MM.1S (cell line): ENCODE measurements around the gene MROH7.

ENCODE experiments used
- DNase-seq: peaks from one replicate; pipeline ENCODE4 v3.0.0-alpha.2; 2015
- H2AFZ ChIP-seq: fragments of 300-600 bp; sonication (generic); 2 replicates; pipeline ENCODE4 v1.6.0; 2016; ENCODE audit warnings: antibody characterized with exemption, low read length
- H3F3A ChIP-seq: fragments of 300-600 bp; sonication (generic); 2 replicates; pipeline ENCODE4 v1.6.1; 2016; ENCODE audit warnings: mild to moderate bottlenecking, antibody characterized with exemption, low read length, moderate library complexity, mixed read lengths; ENCODE audit not compliant: insufficient read depth
- H3K27ac ChIP-seq: fragments of 300-600 bp; sonication (generic); 2 replicates; pipeline ENCODE4 v1.5.1; 2016; ENCODE audit warnings: mild to moderate bottlenecking, low read length
- H3K27me3 ChIP-seq: fragments of 300-600 bp; sonication (generic); replicated peaks from 2 replicates; pipeline ENCODE4 v1.6.0; 2016; ENCODE audit warnings: low read length; ENCODE audit not compliant: insufficient read depth
- H3K36me3 ChIP-seq: fragments of 300-600 bp; sonication (generic); replicated peaks from 2 replicates; pipeline ENCODE4 v1.6.1; 2016; ENCODE audit warnings: mild to moderate bottlenecking, low read length, mixed read lengths; ENCODE audit not compliant: insufficient read depth
- H3K4me1 ChIP-seq: fragments of 300-600 bp; sonication (generic); 2 replicates; pipeline ENCODE4 v1.6.1; 2016; ENCODE audit warnings: low read length, mixed read lengths
- H3K4me2 ChIP-seq: fragments of 300-600 bp; sonication (generic); 2 replicates; pipeline ENCODE4 v1.6.0; 2016; ENCODE audit warnings: low read depth, low read length
- H3K4me3 ChIP-seq: fragments of 300-600 bp; sonication (generic); 2 replicates; pipeline ENCODE4 v1.5.1; 2016; ENCODE audit warnings: low read length, mixed read lengths
- H3K79me2 ChIP-seq: fragments of 300-600 bp; sonication (generic); 2 replicates; pipeline ENCODE4 v1.6.1; 2016; ENCODE audit warnings: mixed run types, low read length, mixed read lengths
- H3K9ac ChIP-seq: fragments of 300-600 bp; sonication (generic); 2 replicates; pipeline ENCODE4 v1.6.1; 2016; ENCODE audit warnings: low read length, mixed read lengths
- H3K9me2 ChIP-seq: fragments of 300-600 bp; sonication (generic); replicated peaks from 2 replicates; pipeline ENCODE4 v1.6.1; 2016; ENCODE audit warnings: mild to moderate bottlenecking, low read length, mixed read lengths; ENCODE audit not compliant: insufficient read depth
- H3K9me3 ChIP-seq: fragments of 300-600 bp; sonication (generic); replicated peaks from 2 replicates; pipeline ENCODE4 v1.6.1; 2016; ENCODE audit warnings: mild to moderate bottlenecking, low read length, mixed read lengths; ENCODE audit not compliant: insufficient read depth
- H4K20me1 ChIP-seq: fragments of 300-600 bp; sonication (generic); 2 replicates; pipeline ENCODE4 v1.6.1; 2016; ENCODE audit warnings: mild to moderate bottlenecking, low read length, moderate library complexity, mixed read lengths; ENCODE audit not compliant: insufficient read depth
- EZH2 ChIP-seq: fragments of 300-600 bp; sonication (generic); optimal IDR thresholded peaks from 2 replicates; pipeline ENCODE3; 2017; ENCODE audit warnings: low read depth, mild to moderate bottlenecking, antibody characterized with exemption, low read length, mixed read lengths
- EZH2phosphoT487 ChIP-seq: fragments of 300-600 bp; sonication (generic); IDR thresholded peaks from 2 replicates; pipeline ENCODE4 v1.6.1; 2018; ENCODE audit warnings: antibody characterized with exemption, low read length
- TF ChIP-seq, protein P1 (sequence below): fragments of 300-600 bp; sonication (generic); IDR thresholded peaks from 2 replicates; pipeline ENCODE4 v1.5.1; 2016; ENCODE audit warnings: antibody characterized with exemption, low read length, mixed read lengths

MROH7 gene

GRCh38 chr1:54721719-54722118 is 80.1 kb downstream of the MROH7 start:
- Histone ChIP-seq H3K9me2 (no peaks in the 10 kb centered on the region), H3K9ac (no peak overlapping the region), H3K27ac (no peak overlapping the region), H2AFZ (no peak overlapping the region), H3K36me3 (peaks cover 3% of the 10 kb centered on the region; the same call in 1 of the 2 replicates), H3K79me2 (peaks cover 18% of the 10 kb centered on the region), H3K9me3 (no peaks in the 10 kb centered on the region), H3K4me3 (no peak overlapping the region), H3K4me1 (peaks cover 1% of the 10 kb centered on the region; the same call in 1 of the 2 replicates), H3F3A (no peaks in the 10 kb centered on the region), H4K20me1 (no peaks in the 10 kb centered on the region), H3K27me3 (no peaks in the 10 kb centered on the region), H3K4me2 (no peak overlapping the region)
- no peak for TF ChIP-seq EZH2phosphoT487
- TF ChIP-seq, protein P1, sequence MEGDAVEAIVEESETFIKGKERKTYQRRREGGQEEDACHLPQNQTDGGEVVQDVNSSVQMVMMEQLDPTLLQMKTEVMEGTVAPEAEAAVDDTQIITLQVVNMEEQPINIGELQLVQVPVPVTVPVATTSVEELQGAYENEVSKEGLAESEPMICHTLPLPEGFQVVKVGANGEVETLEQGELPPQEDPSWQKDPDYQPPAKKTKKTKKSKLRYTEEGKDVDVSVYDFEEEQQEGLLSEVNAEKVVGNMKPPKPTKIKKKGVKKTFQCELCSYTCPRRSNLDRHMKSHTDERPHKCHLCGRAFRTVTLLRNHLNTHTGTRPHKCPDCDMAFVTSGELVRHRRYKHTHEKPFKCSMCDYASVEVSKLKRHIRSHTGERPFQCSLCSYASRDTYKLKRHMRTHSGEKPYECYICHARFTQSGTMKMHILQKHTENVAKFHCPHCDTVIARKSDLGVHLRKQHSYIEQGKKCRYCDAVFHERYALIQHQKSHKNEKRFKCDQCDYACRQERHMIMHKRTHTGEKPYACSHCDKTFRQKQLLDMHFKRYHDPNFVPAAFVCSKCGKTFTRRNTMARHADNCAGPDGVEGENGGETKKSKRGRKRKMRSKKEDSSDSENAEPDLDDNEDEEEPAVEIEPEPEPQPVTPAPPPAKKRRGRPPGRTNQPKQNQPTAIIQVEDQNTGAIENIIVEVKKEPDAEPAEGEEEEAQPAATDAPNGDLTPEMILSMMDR: no peak
- no peak for TF ChIP-seq EZH2
- no peak for DNase-seq

- Histone ChIP-seq H3K9me2 (no peaks in the 10 kb centered on the region), H3K36me3 (peaks cover 3% of the 10 kb centered on the region; the same call in 1 of the 2 replicates), H3K9ac (no peak overlapping the region), H3K27me3 (no peaks in the 10 kb centered on the region), H3K79me2 (peaks cover 4% of the 10 kb centered on the region; the same call in 1 of the 2 replicates), H3K4me1 (no peaks in the 10 kb centered on the region), H4K20me1 (no peaks in the 10 kb centered on the region), H3K4me2 (no peak overlapping the region), H3K9me3 (no peaks in the 10 kb centered on the region), H3K4me3 (no peak overlapping the region), H2AFZ (no peak overlapping the region), H3F3A (no peaks in the 10 kb centered on the region), H3K27ac (no peak overlapping the region)
- no peak for TF ChIP-seq EZH2phosphoT487
- TF ChIP-seq, protein P1: no peak
- TF ChIP-seq EZH2: no peak
- DNase-seq: no peak
Measured at GRCh38 chr1:54723985-54724384, 82.4 kb downstream of the MROH7 start.

DNA sequence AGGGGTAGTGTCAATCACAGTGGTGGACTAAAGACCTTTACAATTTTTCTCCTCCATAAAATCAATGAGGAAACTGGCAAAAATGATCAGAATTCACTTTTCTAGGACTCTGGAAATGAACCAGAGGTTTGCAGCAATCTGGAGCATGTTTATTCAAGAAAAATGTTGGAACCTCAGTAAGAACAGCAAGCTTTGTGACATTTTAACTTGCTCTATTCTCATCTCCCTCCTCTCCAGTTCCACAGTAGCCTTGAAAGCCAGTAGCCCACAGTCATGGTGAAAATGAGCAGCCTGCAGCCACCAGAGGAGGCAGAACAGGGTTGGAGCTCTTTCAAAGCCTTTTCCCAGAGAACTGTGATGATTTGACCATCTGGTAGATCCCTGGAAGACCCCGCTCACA is 83.2 kb downstream of the MROH7 start:
- no peaks in the 10 kb centered on the region for H4K20me1 ChIP-seq
- H3K4me1 ChIP-seq: no peaks in the 10 kb centered on the region
- H3F3A ChIP-seq: no peaks in the 10 kb centered on the region
- peaks cover 3% of the 10 kb centered on the region; the same call in 1 of the 2 replicates for H3K36me3 ChIP-seq
- no peak overlapping the region for H2AFZ ChIP-seq
- no peak overlapping the region for H3K4me2 ChIP-seq
- TF ChIP-seq EZH2: no peak
- no peak for TF ChIP-seq EZH2phosphoT487
- TF ChIP-seq, protein P1: no peak
- no peak for DNase-seq
- no peaks in the 10 kb centered on the region for H3K9me2 ChIP-seq
- no peaks in the 10 kb centered on the region for H3K9me3 ChIP-seq
- H3K4me3 ChIP-seq: no peak overlapping the region
- H3K27me3 ChIP-seq: no peaks in the 10 kb centered on the region
- H3K79me2 ChIP-seq: no peaks in the 10 kb centered on the region
- no peak overlapping the region for H3K27ac ChIP-seq
- H3K9ac ChIP-seq: no peak overlapping the region
